ENCODE measurements around the gene GUCA2B. TPM values are rescaled to one million over a fixed set of nuclear protein-coding genes. Genes with fewer than 3 reads are reported as not detected.

GUCA2B gene
- total RNA-seq, 1 experiment from 2014 or later = not detected

GRCh38 chr1:42130061-42130660 is 23.0 kb upstream of the GUCA2B start:
- TF ChIP-seq CTCF (IDR thresholded peaks at IDR 0.05; ENCODE audit: unreplicated experiment) = no peak
- no peak overlapping the region for H3K27ac Mint-ChIP-seq (ENCODE audit: unreplicated experiment)
- H3K4me1 Mint-ChIP-seq (ENCODE audit: low read depth, unreplicated experiment) = no peaks in the 10 kb centered on the region
- DNase-seq = no peak
- BruUV-seq (replicated peaks) = no TSS peak
- no peaks in the 10 kb centered on the region for H3K9me3 Mint-ChIP-seq (ENCODE audit: low read depth, unreplicated experiment)
- H3K4me3 Mint-ChIP-seq (ENCODE audit: low read depth, unreplicated experiment) = no peak overlapping the region
- peaks cover 69% of the 10 kb centered on the region for H3K27me3 Mint-ChIP-seq (ENCODE audit: unreplicated experiment)
- H3K36me3 Mint-ChIP-seq (ENCODE audit: insufficient read depth, unreplicated experiment) = no peaks in the 10 kb centered on the region
- intact Hi-C loops (cut with micrococcal nuclease; ENCODE audit: unreplicated experiment) = no loop called here
- CTCF ChIA-PET = no interaction called here

GRCh38 chr1:42133390-42133789 is 19.8 kb upstream of the GUCA2B start:
- no peak for TF ChIP-seq CTCF (IDR thresholded peaks at IDR 0.05; ENCODE audit: unreplicated experiment)
- no peak overlapping the region for H3K4me3 Mint-ChIP-seq (ENCODE audit: low read depth, unreplicated experiment)
- no peaks in the 10 kb centered on the region for H3K4me1 Mint-ChIP-seq (ENCODE audit: low read depth, unreplicated experiment)
- no TSS peak for BruUV-seq (replicated peaks)
- no peaks in the 10 kb centered on the region for H3K36me3 Mint-ChIP-seq (ENCODE audit: insufficient read depth, unreplicated experiment)
- no peak overlapping the region for H3K27ac Mint-ChIP-seq (ENCODE audit: unreplicated experiment)
- H3K27me3 Mint-ChIP-seq (ENCODE audit: unreplicated experiment) = peaks cover 66% of the 10 kb centered on the region
- CTCF ChIA-PET = no interaction called here
- DNase-seq = no peak
- H3K9me3 Mint-ChIP-seq (ENCODE audit: low read depth, unreplicated experiment) = no peaks in the 10 kb centered on the region
- intact Hi-C loops (cut with micrococcal nuclease; ENCODE audit: unreplicated experiment) = no loop called here

GRCh38 chr1:42133809-42134526 is 19.2 kb upstream of the GUCA2B start:
- DNase-seq = no peak
- TF ChIP-seq CTCF (IDR thresholded peaks at IDR 0.05; ENCODE audit: unreplicated experiment) = no peak
- CTCF ChIA-PET = no interaction called here
- Mint-ChIP-seq H3K9me3 (ENCODE audit: low read depth, unreplicated experiment) (no peaks in the 10 kb centered on the region), H3K27me3 (ENCODE audit: unreplicated experiment) (peaks cover 61% of the 10 kb centered on the region), H3K27ac (ENCODE audit: unreplicated experiment) (no peak overlapping the region), H3K36me3 (ENCODE audit: insufficient read depth, unreplicated experiment) (no peaks in the 10 kb centered on the region), H3K4me1 (ENCODE audit: low read depth, unreplicated experiment) (no peaks in the 10 kb centered on the region), H3K4me3 (ENCODE audit: low read depth, unreplicated experiment) (no peak overlapping the region)
- no TSS peak for BruUV-seq (replicated peaks)
- intact Hi-C loops (cut with micrococcal nuclease; ENCODE audit: unreplicated experiment) = no loop called here

GRCh38 chr1:42135426-42135825 is 17.8 kb upstream of the GUCA2B start:
- DNase-seq = no peak
- CTCF ChIA-PET = no interaction called here
- no peaks in the 10 kb centered on the region for H3K9me3 Mint-ChIP-seq (ENCODE audit: low read depth, unreplicated experiment)
- H3K27me3 Mint-ChIP-seq (ENCODE audit: unreplicated experiment) = peaks cover 46% of the 10 kb centered on the region
- no peak overlapping the region for H3K27ac Mint-ChIP-seq (ENCODE audit: unreplicated experiment)
- H3K36me3 Mint-ChIP-seq (ENCODE audit: insufficient read depth, unreplicated experiment) = no peaks in the 10 kb centered on the region
- no TSS peak for BruUV-seq (replicated peaks)
- intact Hi-C loops (cut with micrococcal nuclease; ENCODE audit: unreplicated experiment) = no loop called here
- H3K4me3 Mint-ChIP-seq (ENCODE audit: low read depth, unreplicated experiment) = no peak overlapping the region
- no peaks in the 10 kb centered on the region for H3K4me1 Mint-ChIP-seq (ENCODE audit: low read depth, unreplicated experiment)
- no peak for TF ChIP-seq CTCF (IDR thresholded peaks at IDR 0.05; ENCODE audit: unreplicated experiment)

Data from Calu3 (cell line).